Pancreas (tissue), 10 donors: ENCODE measurements around the gene C6orf132. TPM values are rescaled to one million over a fixed set of nuclear protein-coding genes. Genes with fewer than 3 reads are reported as not detected.

Experiments
- ATAC-seq, 4 donors: fragments of 200-7000 bp; cut with Tn5 transposase; one replicate each; pipeline versions ENCODE4 v1.8.0 to v1.9.1; 2020; ENCODE audit warnings: mild to moderate bottlenecking in 4 of 4, moderate library complexity in 4 of 4
- DNase-seq, 6 donors: peaks; one replicate each; pipeline ENCODE4 v3.0.0-alpha.2; 2020
- FAIRE-seq: peaks from 2 replicates; lab custom pipeline; 2012; peaks lifted over from hg19 to GRCh38; lab: Jason Lieb, UNC
- H3K27ac ChIP-seq, 4 donors: fragments of 200-600 bp; sonication (generic); 1 replicate in 3 of 4; 2 replicates in 1 of 4; pipeline versions ENCODE4 v1.5.0 to v1.8.0; 2020
- H3K27me3 ChIP-seq, 4 donors: fragments of 200-600 bp; one replicate each; pipeline ENCODE4 v1.8.0; 2021
- H3K36me3 ChIP-seq, 3 donors: fragments of 200-600 bp; sonication (generic) in 1 of 3; one replicate each; pipeline versions ENCODE4 v1.5.0 to v1.8.0; 2020 to 2021
- H3K4me1 ChIP-seq, 3 donors: fragments of 200-600 bp; one replicate each; pipeline ENCODE4 v1.8.0; 2021
- H3K4me3 ChIP-seq, 4 donors: fragments of 200-600 bp; sonication (generic) in 2 of 4; one replicate each; pipeline versions ENCODE4 v1.5.0 to v1.8.0; 2020 to 2021
- H3K9me3 ChIP-seq, 4 donors: fragments of 200-600 bp; one replicate each; pipeline ENCODE4 v1.8.0; 2021
- WGBS, 2 donors: extraction: QIAGEN DNeasy Blood & Tissue Kit; methylation state at CpG; one replicate each; pipeline ENCODE4 v1.1.7; 2013; 5-methylcytosine and 5-hydroxymethylcytosine counted together
- intact Hi-C, 3 donors: fragments of 100-400 bp; cut with DNase I; formaldehyde crosslinking; loops; one replicate each; pipeline versions ENCODE4 v1.11.1 to v1.14.2; 2022
- polyA plus RNA-seq, 2 donors: library from polyadenylated mRNA; stranded (reverse); fragments of 200-250 nt; gene quantifications; one replicate each; pipeline ENCODE4 v1.2.3, GENCODE V29; 2013
- total RNA-seq, 6 donors: library from RNA; stranded (reverse); fragmentation: NEBNext Ultra II Directional in 4 of 6; extraction: Animal tissue kit (Norgen Biotek cat#: 25700) in 4 of 6; gene quantifications; one replicate each; pipeline versions ENCODE4 v1.2.1 to v1.2.4, GENCODE V29; 2021 to 2023
- TF ChIP-seq, protein P1 (sequence below), 4 donors: fragments of 200-600 bp; sonication (generic) in 3 of 4; IDR thresholded peaks; one replicate each; pipeline versions ENCODE4 v1.5.0 to v1.8.0; 2021; ENCODE audit warnings: antibody characterized with exemption in 4 of 4
- donor health status: healthy with polysubstance abuse.
- donor health status: DM: no; HTN: no; CAD: no; lungs with moderate emphysema.
- donor health status: DM: no; HTN: no; CAD: no.
- donor health status: control.
- donor health status: control.
- donor health status: Bipolar disorder and iron deficiency.
- donor health status: DM: yes; HTN: yes; CAD: no.
- donor health status: DM: no; HTN: no; CAD: no.
- donor health status: DM: no; HTN: no; CAD: no.
- donor health status: DM: yes; HTN: yes; CAD: no.

The C6orf132 gene
- total and polyA plus RNA-seq, 8 donors = 6.1 to 21.6 (median 15.5) TPM

DNA sequence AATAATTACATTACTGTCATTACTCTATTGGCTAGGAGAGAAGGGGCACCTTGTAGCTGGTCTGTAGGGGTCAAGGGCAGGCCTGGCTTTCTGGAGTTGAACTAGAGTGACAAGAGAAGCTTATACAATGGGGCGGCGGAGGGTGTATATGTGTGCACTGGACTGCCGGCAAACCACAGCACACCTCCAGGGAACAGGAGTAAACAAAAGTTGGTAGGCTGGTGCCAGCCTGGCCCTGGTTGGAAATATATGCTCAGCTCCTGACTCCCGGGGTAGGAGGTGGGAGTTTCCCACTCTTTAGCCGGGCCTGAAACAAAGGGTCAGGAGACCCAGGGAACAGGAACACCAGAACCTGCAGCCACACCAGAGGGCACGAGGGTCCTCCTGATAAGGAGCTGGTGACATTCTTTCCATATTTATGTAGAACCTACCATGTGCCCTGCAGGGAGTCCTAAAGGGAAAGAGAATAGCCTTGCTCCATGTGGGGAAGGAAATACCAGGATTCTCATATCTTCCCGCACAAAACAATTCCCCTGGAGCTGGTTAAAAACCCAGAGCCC lies 5.1 kb downstream of the C6orf132 start:
- peak in 1 of 6 donors; percentile 48 for DNase-seq
- Histone ChIP-seq H3K4me1 (peaks cover 9 to 34% (median 29%) of the 10 kb centered on the region in 3 donors), H3K4me3 (no peak overlapping the region), H3K27ac (peak overlapping the region in 2 of 4 donors; percentile 62 to 76), H3K27me3 (no peaks in the 10 kb centered on the region), H3K36me3 (no peaks in the 10 kb centered on the region), H3K9me3 (no peaks in the 10 kb centered on the region)
- peak in 3 of 4 donors; percentile 38 to 55 (median 50) for ATAC-seq
- FAIRE-seq = no peak
- intact Hi-C loops = no loop called here
- TF ChIP-seq, protein P1, sequence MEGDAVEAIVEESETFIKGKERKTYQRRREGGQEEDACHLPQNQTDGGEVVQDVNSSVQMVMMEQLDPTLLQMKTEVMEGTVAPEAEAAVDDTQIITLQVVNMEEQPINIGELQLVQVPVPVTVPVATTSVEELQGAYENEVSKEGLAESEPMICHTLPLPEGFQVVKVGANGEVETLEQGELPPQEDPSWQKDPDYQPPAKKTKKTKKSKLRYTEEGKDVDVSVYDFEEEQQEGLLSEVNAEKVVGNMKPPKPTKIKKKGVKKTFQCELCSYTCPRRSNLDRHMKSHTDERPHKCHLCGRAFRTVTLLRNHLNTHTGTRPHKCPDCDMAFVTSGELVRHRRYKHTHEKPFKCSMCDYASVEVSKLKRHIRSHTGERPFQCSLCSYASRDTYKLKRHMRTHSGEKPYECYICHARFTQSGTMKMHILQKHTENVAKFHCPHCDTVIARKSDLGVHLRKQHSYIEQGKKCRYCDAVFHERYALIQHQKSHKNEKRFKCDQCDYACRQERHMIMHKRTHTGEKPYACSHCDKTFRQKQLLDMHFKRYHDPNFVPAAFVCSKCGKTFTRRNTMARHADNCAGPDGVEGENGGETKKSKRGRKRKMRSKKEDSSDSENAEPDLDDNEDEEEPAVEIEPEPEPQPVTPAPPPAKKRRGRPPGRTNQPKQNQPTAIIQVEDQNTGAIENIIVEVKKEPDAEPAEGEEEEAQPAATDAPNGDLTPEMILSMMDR (IDR thresholded peaks at IDR 0.05) = no peak
- WGBS, 2 donors = 50 to 53% methylated on average over 7 of the region's 7 CpGs

DNA sequence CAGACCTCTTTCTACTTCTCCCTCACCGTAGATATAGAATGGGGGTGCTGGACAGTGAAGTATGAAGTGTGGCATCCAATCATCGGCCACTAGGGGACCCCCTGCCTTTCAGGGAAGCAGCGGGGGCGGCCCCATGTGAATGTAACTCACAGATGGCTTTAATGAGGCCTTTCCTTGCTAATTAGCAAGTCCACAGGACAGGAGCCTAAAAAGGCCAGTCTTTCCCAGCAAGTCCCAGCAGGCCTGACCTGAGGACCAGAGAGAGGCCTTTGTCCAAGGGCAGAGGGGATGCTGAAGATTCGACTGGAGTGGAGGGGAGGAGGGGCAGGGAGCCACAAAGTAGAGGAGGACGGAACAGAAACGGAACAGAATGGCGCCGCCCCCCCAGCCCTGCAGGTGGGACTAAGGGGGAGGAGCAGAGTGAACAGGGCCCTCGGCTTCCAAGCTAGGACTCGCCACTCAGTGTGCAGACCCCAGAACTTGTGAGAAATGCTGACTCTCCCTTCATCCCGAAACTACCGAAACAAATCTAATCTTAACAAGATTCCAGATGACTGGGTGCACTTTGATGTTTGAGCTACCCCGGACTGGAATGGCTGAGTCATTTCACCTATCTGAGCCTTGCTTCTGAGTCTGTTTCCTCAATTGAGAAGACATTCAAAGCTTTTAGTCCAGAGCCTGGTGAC lies 5.8 kb downstream of the C6orf132 start:
- intact Hi-C loops = no loop called here
- no peaks in the 10 kb centered on the region for H3K9me3 ChIP-seq
- TF ChIP-seq, protein P1 (IDR thresholded peaks at IDR 0.05) = no peak
- FAIRE-seq (no peak), DNase-seq (no peak), ATAC-seq (peak in 3 of 4 donors; percentile 18 to 40 (median 31))
- peaks cover 9 to 34% (median 29%) of the 10 kb centered on the region in 3 donors for H3K4me1 ChIP-seq
- WGBS, 2 donors = 65 to 68% methylated on average over 14 of the region's 14 CpGs
- no peak overlapping the region for H3K4me3 ChIP-seq
- H3K27ac ChIP-seq = peak overlapping the region in 2 of 4 donors; percentile 62 to 76
- no peaks in the 10 kb centered on the region for H3K36me3 ChIP-seq
- H3K27me3 ChIP-seq = no peaks in the 10 kb centered on the region

DNA sequence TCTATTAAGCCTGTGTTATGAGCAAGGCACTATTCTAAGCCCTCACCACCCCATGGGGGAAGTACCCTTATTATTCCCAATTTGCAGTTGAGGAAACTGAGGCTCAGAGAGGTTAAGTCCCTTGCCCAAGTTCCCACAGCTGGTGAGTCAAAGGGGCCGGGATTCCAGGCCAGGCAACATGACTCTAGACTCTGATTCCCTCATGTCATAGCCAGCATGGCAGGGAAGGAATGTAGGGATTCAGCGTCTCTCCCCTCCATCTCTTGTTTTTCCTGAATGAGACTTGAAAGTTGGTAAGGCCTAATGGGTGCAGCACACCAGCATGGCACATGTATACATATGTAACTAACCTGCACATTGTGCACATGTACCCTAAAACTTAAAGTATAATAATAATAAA lies 6.7 kb downstream of the C6orf132 start:
- 89 to 94% methylated on average over 2 of the region's 2 CpGs for WGBS, 2 donors
- no peak for FAIRE-seq
- H3K27ac ChIP-seq = no peak overlapping the region
- no peak for ATAC-seq
- no peaks in the 10 kb centered on the region for H3K27me3 ChIP-seq
- H3K4me1 ChIP-seq = peaks cover 9 to 33% (median 28%) of the 10 kb centered on the region in 3 donors
- intact Hi-C loops = no loop called here
- no peaks in the 10 kb centered on the region for H3K36me3 ChIP-seq
- no peak for DNase-seq
- no peak overlapping the region for H3K4me3 ChIP-seq
- H3K9me3 ChIP-seq = no peaks in the 10 kb centered on the region
- TF ChIP-seq, protein P1 (IDR thresholded peaks at IDR 0.05) = no peak

DNA sequence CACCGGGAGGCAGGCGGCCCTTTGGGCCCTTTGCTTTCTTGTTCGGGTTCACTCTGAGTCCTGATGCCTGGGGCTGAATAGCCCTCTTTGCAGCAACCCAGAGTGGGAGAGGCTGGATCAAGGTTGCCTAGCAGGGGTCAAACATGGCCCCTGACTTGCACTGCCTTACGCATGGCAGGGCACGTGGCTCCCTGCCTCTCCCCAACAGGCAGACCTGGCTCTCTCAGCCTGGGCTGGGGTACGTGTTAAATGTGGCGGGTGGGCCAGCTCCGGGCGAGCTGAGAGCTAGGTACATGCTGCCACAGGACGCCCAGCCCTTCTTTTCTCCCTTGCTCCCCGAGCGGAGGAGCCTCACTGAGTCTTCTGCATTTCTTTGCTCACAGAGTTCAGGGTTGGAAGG lies 7.3 kb downstream of the C6orf132 start:
- H3K27ac ChIP-seq = no peak overlapping the region
- no peak for ATAC-seq

More for the DNA sequence above, 7.3 kb downstream of the C6orf132 start:
- H3K4me1 ChIP-seq = peaks cover 6 to 27% (median 22%) of the 10 kb centered on the region in 3 donors
- intact Hi-C loops = no loop called here
- TF ChIP-seq, protein P1 (IDR thresholded peaks at IDR 0.05) = no peak
- H3K36me3 ChIP-seq = no peaks in the 10 kb centered on the region
- DNase-seq (no peak), FAIRE-seq (no peak)
- no peaks in the 10 kb centered on the region for H3K9me3 ChIP-seq
- 89 to 94% methylated on average over 12 of the region's 12 CpGs for WGBS, 2 donors
- no peak overlapping the region for H3K4me3 ChIP-seq
- no peaks in the 10 kb centered on the region for H3K27me3 ChIP-seq
